Activated B cell treated with CpG ODN at 0.5 μM for 24 hours (primary cell): ENCODE measurements around the gene SPSB1. TPM values are rescaled to one million over a fixed set of nuclear protein-coding genes. Genes with fewer than 3 reads are reported as not detected.

Source experiments
- ATAC-seq: fragments of 200-7000 bp; cut with Tn5 transposase; one replicate; pipeline ENCODE4 v1.10.0; 2021; ENCODE audit warnings: low read depth, mild to moderate bottlenecking, moderate library complexity
- CTCF ChIA-PET: fragments of 350-600 bp; sonication (Branson Sonifier 250); formaldehyde crosslinking; loops from one replicate; lab custom pipeline; 2021; ENCODE audit warnings: antibody characterized with exemption; lab: Charles Lee
- POLR2A ChIA-PET: fragments of 350-600 bp; sonication (Branson Sonifier 250); formaldehyde crosslinking; loops from one replicate; lab custom pipeline; 2021; ENCODE audit warnings: antibody characterized with exemption; lab: Charles Lee
- DNase-seq: peaks from one replicate; pipeline ENCODE4 v3.0.0; 2022
- H3K27ac Mint-ChIP-seq: one replicate; pipeline ENCODE4 v1.8.0; 2020; ENCODE audit warnings: mixed read lengths
- H3K27me3 Mint-ChIP-seq: one replicate; pipeline ENCODE4 v1.8.0; 2021; ENCODE audit warnings: mixed read lengths
- H3K36me3 Mint-ChIP-seq: one replicate; pipeline ENCODE4 v1.8.0; 2021; ENCODE audit warnings: low read depth, mixed read lengths
- H3K4me1 Mint-ChIP-seq: one replicate; pipeline ENCODE4 v1.8.0; 2021; ENCODE audit warnings: mixed read lengths
- H3K4me3 Mint-ChIP-seq: one replicate; pipeline ENCODE4 v1.8.0; 2020; ENCODE audit warnings: mild to moderate bottlenecking, mixed read lengths
- H3K9me3 Mint-ChIP-seq: one replicate; pipeline ENCODE4 v1.8.0; 2020; ENCODE audit warnings: mixed read lengths
- intact Hi-C: fragments of 100-400 bp; cut with micrococcal nuclease; formaldehyde crosslinking; loops from one replicate; pipeline ENCODE4 v1.15.1; 2024
- total RNA-seq: library from RNA; stranded (reverse); gene quantifications from 2 replicates; pipeline ENCODE4 v1.2.3, GENCODE V29; 2022
- TF ChIP-seq, protein P1 (sequence below): fragments of 200-600 bp; IDR thresholded peaks from one replicate; pipeline ENCODE4 v1.8.0; 2022; ENCODE audit warnings: antibody characterized with exemption, mild to moderate bottlenecking

SPSB1 gene
- total RNA-seq, 1 donor from 2014 or later, result 6.1 TPM

DNA sequence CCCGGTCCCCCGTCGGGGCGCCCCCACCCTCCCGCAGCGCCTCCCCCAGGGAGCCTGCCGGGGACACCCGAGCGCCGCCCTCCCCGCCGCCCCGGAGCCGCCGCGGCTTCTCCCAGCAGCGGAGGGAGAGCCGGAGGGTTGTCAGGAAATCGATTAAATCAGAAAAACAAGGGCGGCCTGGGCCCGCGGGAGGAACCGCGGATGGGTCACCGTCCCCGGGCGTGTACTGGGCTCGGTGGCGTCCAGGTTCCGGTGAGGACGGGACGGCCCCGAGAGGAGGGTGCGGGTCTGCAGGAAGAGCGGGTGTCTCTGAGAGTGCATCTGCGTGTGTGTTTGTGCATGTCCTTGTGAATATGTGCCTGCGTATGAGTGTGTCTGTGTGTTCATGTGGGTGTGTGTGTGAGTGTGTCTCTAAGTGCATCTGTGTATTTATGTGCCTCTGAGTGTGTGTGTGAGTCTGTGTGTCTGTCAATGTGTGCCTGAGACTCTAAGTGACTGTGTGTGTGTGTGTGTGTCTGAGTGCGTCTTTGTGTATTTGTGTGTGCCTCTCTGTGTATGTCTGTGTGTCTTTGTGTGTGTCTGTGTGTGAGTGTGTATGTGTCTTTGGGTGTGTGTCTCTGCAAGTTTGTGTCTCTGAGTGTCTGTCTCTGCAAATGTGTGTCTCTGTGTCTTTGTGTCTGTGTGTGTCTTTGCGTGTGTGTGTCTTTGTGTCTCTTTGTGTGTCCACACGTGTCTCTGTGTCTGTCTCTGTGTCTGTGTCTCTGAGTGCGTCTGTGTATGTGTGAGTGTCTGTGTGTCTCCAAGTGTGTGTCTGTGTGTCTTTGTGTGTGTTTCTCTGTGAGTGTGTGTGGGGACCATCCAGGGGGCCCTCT lies 1.1 kb downstream of the SPSB1 start:
- Mint-ChIP-seq H3K9me3 (peaks cover 3% of the 10 kb centered on the region), H3K27ac (no peak overlapping the region), H3K27me3 (no peaks in the 10 kb centered on the region), H3K36me3 (no peaks in the 10 kb centered on the region), H3K4me1 (peaks cover 6% of the 10 kb centered on the region), H3K4me3 (no peak overlapping the region)
- intact Hi-C loops, result loop anchor here (2.0 kb wide), 2 partner anchors 69 to 119 kb away; no protein-coding TSS in a partner anchor
- ChIA-PET POLR2A (no interaction called here), CTCF (no interaction called here)
- TF ChIP-seq, protein P1, sequence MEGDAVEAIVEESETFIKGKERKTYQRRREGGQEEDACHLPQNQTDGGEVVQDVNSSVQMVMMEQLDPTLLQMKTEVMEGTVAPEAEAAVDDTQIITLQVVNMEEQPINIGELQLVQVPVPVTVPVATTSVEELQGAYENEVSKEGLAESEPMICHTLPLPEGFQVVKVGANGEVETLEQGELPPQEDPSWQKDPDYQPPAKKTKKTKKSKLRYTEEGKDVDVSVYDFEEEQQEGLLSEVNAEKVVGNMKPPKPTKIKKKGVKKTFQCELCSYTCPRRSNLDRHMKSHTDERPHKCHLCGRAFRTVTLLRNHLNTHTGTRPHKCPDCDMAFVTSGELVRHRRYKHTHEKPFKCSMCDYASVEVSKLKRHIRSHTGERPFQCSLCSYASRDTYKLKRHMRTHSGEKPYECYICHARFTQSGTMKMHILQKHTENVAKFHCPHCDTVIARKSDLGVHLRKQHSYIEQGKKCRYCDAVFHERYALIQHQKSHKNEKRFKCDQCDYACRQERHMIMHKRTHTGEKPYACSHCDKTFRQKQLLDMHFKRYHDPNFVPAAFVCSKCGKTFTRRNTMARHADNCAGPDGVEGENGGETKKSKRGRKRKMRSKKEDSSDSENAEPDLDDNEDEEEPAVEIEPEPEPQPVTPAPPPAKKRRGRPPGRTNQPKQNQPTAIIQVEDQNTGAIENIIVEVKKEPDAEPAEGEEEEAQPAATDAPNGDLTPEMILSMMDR, result no peak
- peak; percentile 32 for ATAC-seq
- peak; percentile 56 for DNase-seq

DNA sequence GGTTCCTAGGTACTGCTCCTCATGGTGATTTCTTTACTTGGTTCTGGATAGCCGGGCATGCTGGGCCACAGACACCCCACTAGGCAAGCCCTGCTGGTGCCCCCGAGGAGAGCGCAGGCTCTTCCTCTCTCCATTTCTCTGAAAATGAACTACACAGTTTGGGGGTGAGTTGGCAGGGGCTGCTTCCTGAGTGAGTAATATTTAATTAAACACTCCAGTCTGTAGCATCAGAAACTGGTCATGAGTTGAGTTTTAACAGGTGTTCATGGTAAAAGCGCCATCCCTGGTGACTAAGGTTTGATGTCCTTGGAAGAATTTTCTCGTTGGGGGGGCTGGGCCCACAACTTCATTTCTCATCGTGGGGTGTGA lies 1.7 kb downstream of the SPSB1 start:
- TF ChIP-seq, protein P1, result no peak
- H3K27ac Mint-ChIP-seq, result no peak overlapping the region
- intact Hi-C loops, result no loop called here
- no peak overlapping the region for H3K4me3 Mint-ChIP-seq
- H3K27me3 Mint-ChIP-seq, result no peaks in the 10 kb centered on the region
- no peaks in the 10 kb centered on the region for H3K36me3 Mint-ChIP-seq
- peaks cover 6% of the 10 kb centered on the region for H3K4me1 Mint-ChIP-seq
- CTCF ChIA-PET, result interaction anchor here (0.9 to 1.0 kb wide), 2 partner anchors 119 to 161 kb away, joined by 3 to 4 read pairs; no protein-coding TSS in a partner anchor
- no peak for ATAC-seq
- POLR2A ChIA-PET, result interaction anchor here (0.9 to 1.5 kb wide), 2 partner anchors 126 to 131 kb away, joined by 4 to 5 read pairs; no protein-coding TSS in a partner anchor
- no peaks in the 10 kb centered on the region for H3K9me3 Mint-ChIP-seq
- DNase-seq, result no peak

DNA sequence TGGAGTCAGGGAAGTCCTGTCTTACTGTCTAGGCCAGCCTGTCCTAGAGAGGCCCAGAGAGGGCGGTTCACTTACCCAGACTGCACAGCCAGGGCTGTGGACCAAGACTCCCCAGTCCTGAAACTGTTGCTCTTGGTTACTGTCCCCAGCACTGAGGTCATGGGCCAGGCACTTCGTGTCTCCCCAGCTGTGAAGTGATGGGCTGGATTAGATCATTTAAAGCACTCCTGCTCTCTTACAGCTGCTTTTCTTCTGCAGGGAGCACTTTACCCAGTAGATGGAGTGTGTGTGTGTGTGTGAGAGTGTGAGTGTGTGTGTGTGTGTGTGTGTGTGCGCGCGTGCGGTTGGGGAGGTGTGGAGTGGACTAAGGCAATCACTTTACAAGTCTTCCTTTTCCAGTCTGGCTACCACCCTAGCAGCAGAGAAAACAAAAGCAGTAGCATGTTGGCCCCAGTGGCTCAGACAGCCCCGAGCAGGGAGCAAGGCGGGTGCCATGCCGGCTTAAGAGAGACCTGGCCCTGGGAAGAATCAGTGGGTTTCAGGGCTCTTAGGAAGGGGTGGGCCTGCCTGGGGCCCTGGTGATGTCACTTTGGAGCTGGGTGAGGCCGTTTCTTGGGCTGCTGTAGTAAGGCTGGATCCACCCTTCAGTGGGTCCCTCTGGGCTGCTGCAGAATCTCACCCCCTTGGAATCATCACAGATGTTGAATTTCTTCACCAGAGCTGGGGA lies 2.4 kb downstream of the SPSB1 start:
- ATAC-seq (peak; percentile 27), DNase-seq (no peak)
- H3K27ac Mint-ChIP-seq, result peak overlapping the region; percentile 12
- ChIA-PET POLR2A (interaction anchor here (0.9 to 1.5 kb wide), 2 partner anchors 125 to 131 kb away, joined by 4 to 5 read pairs; no protein-coding TSS in a partner anchor), CTCF (interaction anchor here (0.6 to 1.0 kb wide), 3 partner anchors 118 to 286 kb away, joined by 3 to 4 read pairs (median 3); no protein-coding TSS in a partner anchor)
- H3K4me3 Mint-ChIP-seq, result no peak overlapping the region
- H3K4me1 Mint-ChIP-seq, result peaks cover 4% of the 10 kb centered on the region
- H3K36me3 Mint-ChIP-seq, result no peaks in the 10 kb centered on the region
- H3K9me3 Mint-ChIP-seq, result no peaks in the 10 kb centered on the region
- no peaks in the 10 kb centered on the region for H3K27me3 Mint-ChIP-seq
- TF ChIP-seq, protein P1, result no peak
- intact Hi-C loops, result no loop called here

DNA sequence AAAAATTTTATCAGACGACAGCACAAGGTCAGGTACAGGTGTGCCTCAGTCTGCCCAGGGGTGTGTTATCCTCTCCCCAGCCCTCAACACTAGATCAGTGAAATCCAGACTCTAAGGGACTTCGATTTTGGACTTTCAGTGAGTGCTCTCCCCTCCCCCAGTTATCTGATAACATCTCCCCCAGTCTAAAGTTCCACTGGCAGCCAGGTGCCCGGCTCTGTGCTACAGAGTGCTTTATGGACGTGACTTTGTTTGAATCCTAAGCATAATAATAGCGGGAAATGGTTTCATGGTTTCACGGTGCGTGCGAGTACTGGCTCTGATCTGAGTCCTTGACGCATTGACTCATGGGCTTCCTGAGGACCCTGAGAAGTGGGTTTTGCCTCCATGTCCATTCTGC lies 3.2 kb downstream of the SPSB1 start:
- Mint-ChIP-seq H3K4me1 (peaks cover 4% of the 10 kb centered on the region), H3K27me3 (no peaks in the 10 kb centered on the region), H3K9me3 (no peaks in the 10 kb centered on the region), H3K4me3 (no peak overlapping the region), H3K36me3 (no peaks in the 10 kb centered on the region), H3K27ac (no peak overlapping the region)
- intact Hi-C loops, result no loop called here
- ATAC-seq (no peak), DNase-seq (no peak)
- ChIA-PET POLR2A (interaction anchor here (1.5 kb wide), 1 partner anchor 130 kb away, joined by 5 read pairs; no protein-coding TSS in a partner anchor), CTCF (interaction anchor here (0.6 kb wide), 2 partner anchors 154 to 286 kb away, joined by 3 read pairs; no protein-coding TSS in a partner anchor)
- TF ChIP-seq, protein P1, result no peak
